MM.1S (cell line): ENCODE results near the gene FOXI1.

Experiments used
- DNase-seq: peaks from one replicate; pipeline ENCODE4 v3.0.0-alpha.2; 2015
- H2AFZ ChIP-seq: fragments of 300-600 bp; sonication (generic); 2 replicates; pipeline ENCODE4 v1.6.0; 2016; ENCODE audit warnings: antibody characterized with exemption, low read length
- H3F3A ChIP-seq: fragments of 300-600 bp; sonication (generic); 2 replicates; pipeline ENCODE4 v1.6.1; 2016; ENCODE audit warnings: mild to moderate bottlenecking, antibody characterized with exemption, low read length, moderate library complexity, mixed read lengths; ENCODE audit not compliant: insufficient read depth
- H3K27ac ChIP-seq: fragments of 300-600 bp; sonication (generic); 2 replicates; pipeline ENCODE4 v1.5.1; 2016; ENCODE audit warnings: mild to moderate bottlenecking, low read length
- H3K27me3 ChIP-seq: fragments of 300-600 bp; sonication (generic); replicated peaks from 2 replicates; pipeline ENCODE4 v1.6.0; 2016; ENCODE audit warnings: low read length; ENCODE audit not compliant: insufficient read depth
- H3K36me3 ChIP-seq: fragments of 300-600 bp; sonication (generic); replicated peaks from 2 replicates; pipeline ENCODE4 v1.6.1; 2016; ENCODE audit warnings: mild to moderate bottlenecking, low read length, mixed read lengths; ENCODE audit not compliant: insufficient read depth
- H3K4me1 ChIP-seq: fragments of 300-600 bp; sonication (generic); 2 replicates; pipeline ENCODE4 v1.6.1; 2016; ENCODE audit warnings: low read length, mixed read lengths
- H3K4me2 ChIP-seq: fragments of 300-600 bp; sonication (generic); 2 replicates; pipeline ENCODE4 v1.6.0; 2016; ENCODE audit warnings: low read depth, low read length
- H3K4me3 ChIP-seq: fragments of 300-600 bp; sonication (generic); 2 replicates; pipeline ENCODE4 v1.5.1; 2016; ENCODE audit warnings: low read length, mixed read lengths
- H3K79me2 ChIP-seq: fragments of 300-600 bp; sonication (generic); 2 replicates; pipeline ENCODE4 v1.6.1; 2016; ENCODE audit warnings: mixed run types, low read length, mixed read lengths
- H3K9ac ChIP-seq: fragments of 300-600 bp; sonication (generic); 2 replicates; pipeline ENCODE4 v1.6.1; 2016; ENCODE audit warnings: low read length, mixed read lengths
- H3K9me2 ChIP-seq: fragments of 300-600 bp; sonication (generic); replicated peaks from 2 replicates; pipeline ENCODE4 v1.6.1; 2016; ENCODE audit warnings: mild to moderate bottlenecking, low read length, mixed read lengths; ENCODE audit not compliant: insufficient read depth
- H3K9me3 ChIP-seq: fragments of 300-600 bp; sonication (generic); replicated peaks from 2 replicates; pipeline ENCODE4 v1.6.1; 2016; ENCODE audit warnings: mild to moderate bottlenecking, low read length, mixed read lengths; ENCODE audit not compliant: insufficient read depth
- H4K20me1 ChIP-seq: fragments of 300-600 bp; sonication (generic); 2 replicates; pipeline ENCODE4 v1.6.1; 2016; ENCODE audit warnings: mild to moderate bottlenecking, low read length, moderate library complexity, mixed read lengths; ENCODE audit not compliant: insufficient read depth
- EZH2 ChIP-seq: fragments of 300-600 bp; sonication (generic); optimal IDR thresholded peaks from 2 replicates; pipeline ENCODE3; 2017; ENCODE audit warnings: low read depth, mild to moderate bottlenecking, antibody characterized with exemption, low read length, mixed read lengths
- EZH2phosphoT487 ChIP-seq: fragments of 300-600 bp; sonication (generic); IDR thresholded peaks from 2 replicates; pipeline ENCODE4 v1.6.1; 2018; ENCODE audit warnings: antibody characterized with exemption, low read length
- TF ChIP-seq, protein P1 (sequence below): fragments of 300-600 bp; sonication (generic); IDR thresholded peaks from 2 replicates; pipeline ENCODE4 v1.5.1; 2016; ENCODE audit warnings: antibody characterized with exemption, low read length, mixed read lengths

The FOXI1 gene

DNA sequence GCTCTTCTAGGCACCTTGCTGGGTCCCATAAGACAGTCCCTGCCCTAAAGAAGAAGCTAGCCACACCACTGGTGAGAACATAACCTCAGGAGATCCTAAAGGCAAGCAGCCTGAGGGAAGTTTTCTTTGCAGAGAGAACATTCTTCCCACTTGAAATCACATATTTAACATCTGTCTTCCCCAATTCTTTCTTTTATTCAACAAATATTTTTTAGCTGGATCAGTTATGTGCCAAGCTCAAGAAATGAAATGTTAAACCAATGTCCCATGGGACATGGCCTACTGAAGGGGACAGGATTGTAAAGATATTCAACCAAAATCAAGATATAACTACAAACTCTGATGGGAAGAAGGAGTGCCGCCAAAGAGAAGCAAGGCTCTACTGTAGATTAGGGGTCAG lies 36.5 kb downstream of the FOXI1 start:
- Histone ChIP-seq H3K27ac (no peak overlapping the region), H3K36me3 (no peaks in the 10 kb centered on the region)

DNA sequence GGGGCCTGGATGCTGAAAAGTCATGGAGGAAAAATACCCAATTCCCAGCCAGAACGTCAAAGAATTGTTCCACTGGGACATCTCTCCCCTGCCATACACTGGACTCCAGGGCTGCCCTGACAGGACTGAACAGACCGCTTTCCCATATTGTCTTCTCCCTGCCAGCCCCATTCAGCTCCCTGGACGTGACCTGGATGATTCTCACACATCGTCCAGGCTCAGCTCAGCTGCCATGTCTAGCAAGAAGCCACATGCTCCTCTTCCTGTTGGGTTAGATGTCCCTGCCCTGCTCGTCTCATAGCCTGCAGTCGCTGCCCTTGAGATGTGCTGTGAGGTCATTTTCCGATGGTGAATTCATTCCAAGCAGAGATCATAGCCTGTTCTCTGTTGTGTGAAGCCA lies 37.4 kb downstream of the FOXI1 start:
- H3K9ac ChIP-seq: no peak overlapping the region
- no peaks in the 10 kb centered on the region for H3K79me2 ChIP-seq
- H3K9me2 ChIP-seq: no peaks in the 10 kb centered on the region
- no peaks in the 10 kb centered on the region for H3K36me3 ChIP-seq
- no peaks in the 10 kb centered on the region for H3K9me3 ChIP-seq
- H3K27me3 ChIP-seq: no peaks in the 10 kb centered on the region
- TF ChIP-seq EZH2phosphoT487 (no peak), EZH2 (no peak)
- TF ChIP-seq, protein P1, sequence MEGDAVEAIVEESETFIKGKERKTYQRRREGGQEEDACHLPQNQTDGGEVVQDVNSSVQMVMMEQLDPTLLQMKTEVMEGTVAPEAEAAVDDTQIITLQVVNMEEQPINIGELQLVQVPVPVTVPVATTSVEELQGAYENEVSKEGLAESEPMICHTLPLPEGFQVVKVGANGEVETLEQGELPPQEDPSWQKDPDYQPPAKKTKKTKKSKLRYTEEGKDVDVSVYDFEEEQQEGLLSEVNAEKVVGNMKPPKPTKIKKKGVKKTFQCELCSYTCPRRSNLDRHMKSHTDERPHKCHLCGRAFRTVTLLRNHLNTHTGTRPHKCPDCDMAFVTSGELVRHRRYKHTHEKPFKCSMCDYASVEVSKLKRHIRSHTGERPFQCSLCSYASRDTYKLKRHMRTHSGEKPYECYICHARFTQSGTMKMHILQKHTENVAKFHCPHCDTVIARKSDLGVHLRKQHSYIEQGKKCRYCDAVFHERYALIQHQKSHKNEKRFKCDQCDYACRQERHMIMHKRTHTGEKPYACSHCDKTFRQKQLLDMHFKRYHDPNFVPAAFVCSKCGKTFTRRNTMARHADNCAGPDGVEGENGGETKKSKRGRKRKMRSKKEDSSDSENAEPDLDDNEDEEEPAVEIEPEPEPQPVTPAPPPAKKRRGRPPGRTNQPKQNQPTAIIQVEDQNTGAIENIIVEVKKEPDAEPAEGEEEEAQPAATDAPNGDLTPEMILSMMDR: no peak
- no peak overlapping the region for H3K4me3 ChIP-seq
- H4K20me1 ChIP-seq: no peaks in the 10 kb centered on the region
- H2AFZ ChIP-seq: no peak overlapping the region
- no peaks in the 10 kb centered on the region for H3K4me1 ChIP-seq
- no peak overlapping the region for H3K4me2 ChIP-seq
- no peak for DNase-seq
- H3K27ac ChIP-seq: no peak overlapping the region
- no peaks in the 10 kb centered on the region for H3F3A ChIP-seq

More for the DNA sequence above, 36.5 kb downstream of the FOXI1 start:
- no peaks in the 10 kb centered on the region for H3K27me3 ChIP-seq
- no peaks in the 10 kb centered on the region for H3K9me3 ChIP-seq
- no peaks in the 10 kb centered on the region for H4K20me1 ChIP-seq
- TF ChIP-seq EZH2 (no peak), EZH2phosphoT487 (no peak)
- TF ChIP-seq, protein P1: no peak
- H3F3A ChIP-seq: no peaks in the 10 kb centered on the region
- no peak overlapping the region for H2AFZ ChIP-seq
- H3K4me1 ChIP-seq: no peaks in the 10 kb centered on the region
- H3K4me2 ChIP-seq: no peak overlapping the region
- no peaks in the 10 kb centered on the region for H3K9me2 ChIP-seq
- no peak for DNase-seq
- no peak overlapping the region for H3K9ac ChIP-seq
- H3K79me2 ChIP-seq: no peaks in the 10 kb centered on the region
- H3K4me3 ChIP-seq: no peak overlapping the region

DNA sequence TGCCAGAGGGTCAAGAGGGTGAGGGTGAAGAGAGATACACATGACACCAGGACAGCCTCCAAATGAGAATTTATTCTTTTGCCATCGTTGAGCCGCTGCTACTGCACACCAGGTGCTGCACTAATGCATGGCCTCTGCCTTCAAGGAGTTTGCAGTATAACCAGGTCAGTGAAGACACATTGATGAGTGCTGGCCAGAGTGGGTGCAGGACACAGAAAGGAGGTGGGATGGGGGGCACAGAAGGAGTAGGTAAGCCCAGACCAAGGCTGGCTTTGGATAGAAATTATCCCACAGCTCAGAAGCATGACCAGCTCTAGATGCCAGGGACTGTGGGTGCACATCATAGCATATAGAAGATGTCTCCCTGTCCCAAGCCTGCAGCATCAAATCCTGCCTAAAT lies 38.0 kb downstream of the FOXI1 start:
- H3K4me2 ChIP-seq: no peak overlapping the region
- H3K4me1 ChIP-seq: no peaks in the 10 kb centered on the region
- H3K9me3 ChIP-seq: no peaks in the 10 kb centered on the region
- H3K9ac ChIP-seq: no peak overlapping the region
- no peaks in the 10 kb centered on the region for H3K36me3 ChIP-seq
- no peak overlapping the region for H2AFZ ChIP-seq
- H4K20me1 ChIP-seq: no peaks in the 10 kb centered on the region
- no peak overlapping the region for H3K27ac ChIP-seq
- H3F3A ChIP-seq: no peaks in the 10 kb centered on the region
- no peaks in the 10 kb centered on the region for H3K79me2 ChIP-seq
- H3K27me3 ChIP-seq: no peaks in the 10 kb centered on the region
- no peak for TF ChIP-seq EZH2phosphoT487
- TF ChIP-seq, protein P1: no peak
- TF ChIP-seq EZH2: no peak
- H3K9me2 ChIP-seq: no peaks in the 10 kb centered on the region
- DNase-seq: no peak
- no peak overlapping the region for H3K4me3 ChIP-seq
